ENCODE measurements around the gene LMX1A. TPM values are rescaled to one million over a fixed set of nuclear protein-coding genes. Genes with fewer than 3 reads are reported as not detected.

LMX1A gene
- total RNA-seq, 2 experiments from 2014 or later: not detected

- intact Hi-C loops (cut with micrococcal nuclease): loop anchor here (10.0 kb wide), 1 partner anchor 519 kb away; no protein-coding TSS in a partner anchor
These were observed 39.4 kb upstream of the LMX1A start for GRCh38 chr1:165395901-165396300.

GRCh38 chr1:165395478-165395877 is 39.0 kb upstream of the LMX1A start:
- peaks cover 2% of the 10 kb centered on the region for H3K36me3 Mint-ChIP-seq (ENCODE audit: low read depth)
- POLR2A ChIA-PET: no interaction called here
- CTCF ChIA-PET: interaction anchor here (0.7 to 2.0 kb wide), 4 partner anchors 8 to 202 kb away, joined by 3 to 11 read pairs (median 3); no protein-coding TSS in a partner anchor
- H3K9me3 Mint-ChIP-seq: no peaks in the 10 kb centered on the region
- no peak overlapping the region for H3K27ac Mint-ChIP-seq
- intact Hi-C loops (cut with micrococcal nuclease): loop anchor here (10.0 kb wide), 1 partner anchor 519 kb away; no protein-coding TSS in a partner anchor
- H3K4me3 Mint-ChIP-seq: no peak overlapping the region
- ATAC-seq (no peak), DNase-seq (no peak)
- peaks cover 62% of the 10 kb centered on the region for H3K27me3 Mint-ChIP-seq
- TF ChIP-seq CTCF (IDR thresholded peaks at IDR 0.05): no peak
- H3K4me1 Mint-ChIP-seq (ENCODE audit: low read depth): peaks cover 9% of the 10 kb centered on the region

More at GRCh38 chr1:165395901-165396300, 39.4 kb upstream of the LMX1A start:
- H3K4me3 Mint-ChIP-seq: no peak overlapping the region
- ATAC-seq: no peak
- H3K9me3 Mint-ChIP-seq: no peaks in the 10 kb centered on the region
- H3K4me1 Mint-ChIP-seq (ENCODE audit: low read depth): peaks cover 9% of the 10 kb centered on the region
- H3K36me3 Mint-ChIP-seq (ENCODE audit: low read depth): peaks cover 2% of the 10 kb centered on the region
- no peak overlapping the region for H3K27ac Mint-ChIP-seq
- POLR2A ChIA-PET: interaction anchor here (1.1 kb wide), 1 partner anchor 9 kb away, joined by 3 read pairs; no protein-coding TSS in a partner anchor
- no peak for DNase-seq
- peaks cover 62% of the 10 kb centered on the region for H3K27me3 Mint-ChIP-seq
- no peak for TF ChIP-seq CTCF (IDR thresholded peaks at IDR 0.05)
- CTCF ChIA-PET: interaction anchor here (0.7 to 2.0 kb wide), 3 partner anchors 8 to 201 kb away, joined by 3 to 11 read pairs (median 3); no protein-coding TSS in a partner anchor

- peaks cover 66% of the 10 kb centered on the region for H3K27me3 Mint-ChIP-seq
- CTCF ChIA-PET: interaction anchor here (0.7 to 3.6 kb wide), 37 partner anchors 9 to 532 kb away, joined by 3 to 77 read pairs (median 4); partner anchors contain the start of gene ALDH9A1
- DNase-seq: peak; percentile 89
These were observed 36.4 kb upstream of the LMX1A start for GRCh38 chr1:165392634-165393571.

GRCh38 chr1:165389609-165390008 is 33.1 kb upstream of the LMX1A start:
- CTCF ChIA-PET: interaction anchor here (0.9 to 4.7 kb wide), 7 partner anchors 13 to 525 kb away, joined by 3 to 29 read pairs (median 3); no protein-coding TSS in a partner anchor
- no peaks in the 10 kb centered on the region for H3K9me3 Mint-ChIP-seq
- TF ChIP-seq CTCF (IDR thresholded peaks at IDR 0.05): no peak
- H3K4me3 Mint-ChIP-seq: no peak overlapping the region
- no peak for ATAC-seq
- no peak overlapping the region for H3K27ac Mint-ChIP-seq
- DNase-seq: no peak
- POLR2A ChIA-PET: no interaction called here
- intact Hi-C loops (cut with micrococcal nuclease): loop anchor here (10.0 kb wide), 1 partner anchor 525 kb away; no protein-coding TSS in a partner anchor
- peaks cover 2% of the 10 kb centered on the region for H3K36me3 Mint-ChIP-seq (ENCODE audit: low read depth)
- peaks cover 9% of the 10 kb centered on the region for H3K4me1 Mint-ChIP-seq (ENCODE audit: low read depth)
- peaks cover 70% of the 10 kb centered on the region for H3K27me3 Mint-ChIP-seq

More at GRCh38 chr1:165392634-165393571, 36.4 kb upstream of the LMX1A start:
- peaks cover 9% of the 10 kb centered on the region for H3K4me1 Mint-ChIP-seq (ENCODE audit: low read depth)
- peak overlapping the region; percentile 60 for H3K4me3 Mint-ChIP-seq
- no peaks in the 10 kb centered on the region for H3K9me3 Mint-ChIP-seq
- TF ChIP-seq CTCF (IDR thresholded peaks at IDR 0.05): peak; percentile 87
- POLR2A ChIA-PET: interaction anchor here (1.1 to 1.2 kb wide), 2 partner anchors 205 to 515 kb away, joined by 3 read pairs; no protein-coding TSS in a partner anchor
- peak overlapping the region; percentile 77 for H3K27ac Mint-ChIP-seq
- peak; percentile 99 for ATAC-seq
- intact Hi-C loops (cut with micrococcal nuclease): loop anchor here (1.0 to 10.0 kb wide), 2 partner anchors 200 to 522 kb away; no protein-coding TSS in a partner anchor
- peaks cover 2% of the 10 kb centered on the region for H3K36me3 Mint-ChIP-seq (ENCODE audit: low read depth)

Data from activated CD8-positive, alpha-beta T cell treated with anti-CD3 and anti-CD28 coated beads for 36 hours (primary cell).